Small intestine (tissue), 16 donors: ENCODE data around the gene FUT1. TPM values are rescaled to one million over a fixed set of nuclear protein-coding genes. Genes with fewer than 3 reads are reported as not detected.

Experiments used
- DNase-seq, 2 donors: peaks; one replicate each; pipeline versions ENCODE4 v3.0.0 to v3.0.0-alpha.2; 2013
- FAIRE-seq: peaks from 2 replicates; lab custom pipeline; 2012; peaks lifted over from hg19 to GRCh38; lab: Jason Lieb, UNC
- H3K27ac ChIP-seq, 3 donors: one replicate each; pipeline ENCODE4 v1.5.1; 2013; ENCODE audit warnings: low read length in 2 of 3, mild to moderate bottlenecking in 2 of 3, control low read depth in 1 of 3, inconsistent platforms in 1 of 3, low read depth in 1 of 3, moderate library complexity in 1 of 3
- H3K27me3 ChIP-seq, 3 donors: one replicate each; pipeline ENCODE4 v1.6.1; 2013; ENCODE audit warnings: low read length in 3 of 3, inconsistent platforms in 1 of 3; ENCODE audit not compliant: control insufficient read depth in 3 of 3, insufficient read depth in 3 of 3
- H3K36me3 ChIP-seq, 3 donors: one replicate each; pipeline ENCODE4 v1.6.1; 2013; ENCODE audit warnings: low read length in 3 of 3, inconsistent platforms in 1 of 3, low read depth in 1 of 3, mild to moderate bottlenecking in 1 of 3, moderate library complexity in 1 of 3; ENCODE audit not compliant: control insufficient read depth in 3 of 3, insufficient read depth in 2 of 3
- H3K4me1 ChIP-seq, 3 donors: one replicate each; pipeline ENCODE4 v1.6.1; 2013; ENCODE audit warnings: low read length in 2 of 3, inconsistent platforms in 1 of 3, low read depth in 1 of 3, mild to moderate bottlenecking in 1 of 3, moderate library complexity in 1 of 3; ENCODE audit not compliant: control insufficient read depth in 3 of 3, insufficient read depth in 2 of 3
- H3K4me3 ChIP-seq, 3 donors: one replicate each; pipeline ENCODE4 v1.5.1; 2013; ENCODE audit warnings: low read length in 3 of 3, control low read depth in 1 of 3, inconsistent platforms in 1 of 3, low read depth in 1 of 3, mild to moderate bottlenecking in 1 of 3, moderate library complexity in 1 of 3
- H3K9me3 ChIP-seq, 2 donors: one replicate each; pipeline ENCODE4 v1.6.1; 2013; ENCODE audit warnings: low read depth in 1 of 2, low read length in 1 of 2; ENCODE audit not compliant: control insufficient read depth in 2 of 2, insufficient read depth in 1 of 2
- WGBS, 3 donors: extraction: QIAGEN DNeasy Blood & Tissue Kit; methylation state at CpG; one replicate each; pipeline ENCODE4 v1.1.7; 2013; 5-methylcytosine and 5-hydroxymethylcytosine counted together
- long read RNA-seq, 10 donors: transcript quantifications; one replicate each; lab custom pipeline, GENCODE V29; 2026
- polyA plus RNA-seq, 4 donors: library from polyadenylated mRNA; stranded (reverse) in 3 of 4; unstranded in 1 of 4; fragments of 200-250 nt in 3 of 4; fragments of 120-200 nt in 1 of 4; gene quantifications; one replicate each; pipeline versions ENCODE4 v1.2.1 to v1.2.3, GENCODE V29; 2013
- donor health status: healthy with polysubstance abuse.
- donor health status: control.
- donor health status: control.
- donor health status: Bipolar disorder and iron deficiency.
- donor health status: healthy.

The FUT1 gene
- 1 to 10 TPM in 2 of 4 donors, under 1 TPM in 2; 0.22 to 7.8 (median 1.1) TPM for polyA plus RNA-seq
- long read RNA-seq, donor 1, result 0 reads
- long read RNA-seq, donor 2, result 0 reads
- long read RNA-seq, donor 3, result 0 reads
- long read RNA-seq, donor 4, result 0 reads
- long read RNA-seq, donor 5, result 0 reads
- long read RNA-seq, donor 6, result 0 reads
- long read RNA-seq, donor 7, partial matches to known transcripts, result 0 of 1 reads
- long read RNA-seq, donor 7, other reads (novel, unspliced or antisense), result 0 of 1 reads
- long read RNA-seq, donor 8, result 0 reads
- long read RNA-seq, donor 9, result 0 reads
- long read RNA-seq, donor 10, result 0 reads

DNA sequence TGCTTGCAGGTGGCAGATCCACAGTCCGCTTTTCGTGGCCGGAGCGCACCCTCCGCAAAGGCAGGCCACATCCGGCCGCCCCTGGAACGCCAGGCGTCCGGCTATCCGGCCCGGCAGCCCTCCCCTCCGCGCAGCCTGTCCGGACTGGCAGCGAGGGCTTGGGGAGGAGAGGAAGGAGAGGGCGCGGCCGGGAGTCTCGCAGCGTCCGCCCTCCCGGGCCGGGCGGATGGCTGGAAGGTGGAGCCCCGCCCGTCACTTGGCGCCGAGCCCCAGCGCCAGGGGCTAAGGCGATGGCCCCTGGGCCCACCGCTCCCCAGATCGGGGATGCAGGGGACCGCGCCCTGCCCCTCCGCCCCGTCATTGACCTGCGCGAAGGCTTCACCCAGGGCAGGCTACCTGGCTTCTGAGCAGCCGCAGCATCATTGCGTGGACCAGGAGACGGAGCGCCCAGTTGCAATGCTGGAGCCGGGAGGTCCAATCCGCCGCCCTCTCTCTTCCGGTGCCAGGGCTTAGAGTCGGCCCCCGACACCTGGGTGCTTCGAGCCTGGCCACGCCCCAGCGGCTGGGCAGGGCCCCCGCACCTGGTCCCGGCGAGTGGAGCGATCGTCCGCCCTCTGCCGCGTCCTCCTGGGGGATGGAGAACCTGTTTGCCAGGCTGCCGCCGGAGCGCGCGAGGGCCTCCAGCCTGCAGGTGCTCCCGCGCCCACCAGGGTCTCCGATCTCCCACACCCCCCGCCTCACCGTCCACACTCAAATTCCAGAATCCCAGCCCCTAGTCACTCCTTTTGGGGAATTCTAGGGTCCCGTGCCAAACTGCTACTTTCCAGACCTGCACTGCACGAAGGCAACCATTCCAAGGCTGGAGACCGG lies at the start of gene FUT1:
Gene FUT1 (minus strand): TSS at position 146 of the 870 bp plus-strand sequence. CDS start 1,360 bp downstream, outside the sequence.
- Histone ChIP-seq H3K4me3 (peak within 1 kb of the TSS in 2 of 3 donors; percentile 28 to 51), H3K36me3 (peaks cover 0 to 19% (median 5%) of the 10 kb centered on the region in 3 donors), H3K9me3 (no peaks in the 10 kb centered on the region), H3K4me1 (peaks cover 0 to 24% (median 2%) of the 10 kb centered on the region in 3 donors), H3K27ac (peak within 1 kb of the TSS in 2 of 3 donors; percentile 66 to 77), H3K27me3 (peaks cover 0 to 39% (median 0%) of the 10 kb centered on the region in 3 donors)
- FAIRE-seq (no peak), DNase-seq (peak; percentile 82 to 93)
- 1 to 2% (median 2%) methylated on average over 54 to 73 of the region's 73 CpGs for WGBS, 3 donors

DNA sequence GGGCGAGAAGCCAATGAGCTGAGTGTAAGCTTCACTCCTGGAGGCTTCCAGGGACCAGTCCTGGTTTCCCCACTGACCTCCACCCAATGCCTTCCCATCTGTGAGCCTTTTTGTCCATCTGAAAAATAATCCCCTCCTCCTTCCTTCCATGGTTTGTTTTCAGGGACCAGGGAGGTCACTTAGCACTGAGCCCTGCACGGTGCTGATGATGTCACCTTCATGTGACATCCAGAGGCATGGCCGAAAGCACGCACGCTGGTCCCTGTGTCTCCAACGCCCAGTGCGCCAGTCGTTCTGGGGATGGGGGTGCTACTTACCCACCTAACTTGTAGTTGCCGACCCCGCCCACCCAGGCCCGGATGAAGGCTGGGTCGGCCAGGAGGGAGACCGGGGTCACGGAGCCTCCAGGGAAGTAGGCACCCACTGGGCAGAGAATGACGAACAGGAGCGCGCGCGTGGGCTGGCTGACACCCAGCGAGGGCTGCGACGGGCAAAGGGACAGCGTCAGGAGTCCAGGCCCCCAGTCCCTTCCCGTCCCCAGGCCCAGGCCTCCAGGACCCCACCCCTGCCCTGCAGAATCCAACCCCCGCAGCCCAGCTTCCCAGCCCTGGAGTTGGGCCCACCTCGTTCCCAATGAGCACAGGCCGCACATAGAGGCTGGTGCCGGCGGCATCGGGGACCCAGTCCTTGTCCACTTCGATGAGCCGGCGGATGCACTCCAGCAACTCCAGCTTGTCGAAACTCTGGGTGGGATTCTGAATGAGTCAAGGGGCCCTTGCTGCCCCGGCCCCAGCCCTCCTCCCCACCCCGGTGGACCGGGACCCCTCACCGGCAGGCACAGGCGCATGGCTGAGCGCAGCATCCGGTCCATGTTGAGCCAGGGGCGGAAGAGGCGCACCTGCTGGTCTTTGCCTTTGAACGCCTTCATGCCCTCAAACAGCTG lies 47.2 kb upstream of the FUT1 start:
- peaks cover 0 to 12% (median 0%) of the 10 kb centered on the region in 3 donors for H3K4me1 ChIP-seq
- no peak for DNase-seq
- peaks cover 0 to 62% (median 0%) of the 10 kb centered on the region in 3 donors for H3K36me3 ChIP-seq
- WGBS, 3 donors, result 93 to 96% (median 94%) methylated on average over 37 to 44 of the region's 44 CpGs
- no peaks in the 10 kb centered on the region for H3K27me3 ChIP-seq
- no peaks in the 10 kb centered on the region for H3K9me3 ChIP-seq
- H3K27ac ChIP-seq, result no peak overlapping the region
- no peak for FAIRE-seq
- H3K4me3 ChIP-seq, result no peak overlapping the region

DNA sequence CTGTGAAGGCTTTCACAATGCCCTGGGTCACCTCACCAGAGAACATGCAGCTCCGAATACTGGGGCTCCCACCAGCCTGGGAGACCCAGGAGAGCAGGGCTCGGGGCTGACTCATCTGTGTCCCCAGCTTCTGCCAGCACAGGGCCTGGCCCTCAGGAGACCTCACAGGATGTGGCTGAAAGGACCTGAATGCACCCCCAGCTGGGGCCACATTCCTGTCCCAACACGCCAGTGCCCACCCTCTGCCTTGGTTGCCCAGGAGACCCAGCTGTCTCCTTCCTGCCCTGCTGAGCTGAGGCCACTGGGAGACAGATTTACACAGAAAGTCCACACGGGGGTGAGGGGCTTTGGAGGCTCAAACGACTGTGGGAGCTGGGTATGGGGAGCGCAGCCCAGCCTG lies 46.5 kb upstream of the FUT1 start:
- FAIRE-seq (no peak), DNase-seq (no peak)
- no peaks in the 10 kb centered on the region for H3K9me3 ChIP-seq
- peaks cover 0 to 16% (median 0%) of the 10 kb centered on the region in 3 donors for H3K4me1 ChIP-seq
- H3K36me3 ChIP-seq, result peaks cover 0 to 64% (median 0%) of the 10 kb centered on the region in 3 donors
- no peak overlapping the region for H3K27ac ChIP-seq
- H3K4me3 ChIP-seq, result no peak overlapping the region
- 67 to 77% (median 71%) methylated on average over 6 of the region's 6 CpGs for WGBS, 3 donors
- no peaks in the 10 kb centered on the region for H3K27me3 ChIP-seq

DNA sequence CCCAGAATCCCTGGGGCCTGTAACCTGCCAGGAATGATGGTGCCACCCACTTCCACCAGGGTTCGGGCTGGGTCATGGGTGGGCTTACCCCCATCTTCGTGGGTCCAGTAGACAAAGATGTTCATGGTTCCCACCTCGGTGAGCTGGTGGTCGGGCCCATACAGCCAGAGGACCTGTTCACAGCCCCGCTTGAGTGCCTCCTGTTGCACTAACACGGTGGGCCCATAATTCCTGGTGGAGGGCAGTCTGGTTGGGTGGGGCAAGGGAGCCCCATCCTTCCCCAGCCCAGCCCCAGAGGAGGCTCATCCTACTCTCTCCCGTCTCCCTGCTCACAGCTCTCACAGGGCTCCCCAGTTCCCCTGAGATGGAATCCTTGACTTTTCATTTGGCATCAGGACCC lies 44.7 kb upstream of the FUT1 start:
- Histone ChIP-seq H3K4me1 (peaks cover 0 to 16% (median 0%) of the 10 kb centered on the region in 3 donors), H3K36me3 (peaks cover 0 to 57% (median 0%) of the 10 kb centered on the region in 3 donors), H3K27ac (no peak overlapping the region), H3K9me3 (no peaks in the 10 kb centered on the region), H3K4me3 (no peak overlapping the region), H3K27me3 (no peaks in the 10 kb centered on the region)
- FAIRE-seq (no peak), DNase-seq (no peak)
- WGBS, 3 donors, result 86 to 89% (median 87%) methylated on average over 7 of the region's 7 CpGs

DNA sequence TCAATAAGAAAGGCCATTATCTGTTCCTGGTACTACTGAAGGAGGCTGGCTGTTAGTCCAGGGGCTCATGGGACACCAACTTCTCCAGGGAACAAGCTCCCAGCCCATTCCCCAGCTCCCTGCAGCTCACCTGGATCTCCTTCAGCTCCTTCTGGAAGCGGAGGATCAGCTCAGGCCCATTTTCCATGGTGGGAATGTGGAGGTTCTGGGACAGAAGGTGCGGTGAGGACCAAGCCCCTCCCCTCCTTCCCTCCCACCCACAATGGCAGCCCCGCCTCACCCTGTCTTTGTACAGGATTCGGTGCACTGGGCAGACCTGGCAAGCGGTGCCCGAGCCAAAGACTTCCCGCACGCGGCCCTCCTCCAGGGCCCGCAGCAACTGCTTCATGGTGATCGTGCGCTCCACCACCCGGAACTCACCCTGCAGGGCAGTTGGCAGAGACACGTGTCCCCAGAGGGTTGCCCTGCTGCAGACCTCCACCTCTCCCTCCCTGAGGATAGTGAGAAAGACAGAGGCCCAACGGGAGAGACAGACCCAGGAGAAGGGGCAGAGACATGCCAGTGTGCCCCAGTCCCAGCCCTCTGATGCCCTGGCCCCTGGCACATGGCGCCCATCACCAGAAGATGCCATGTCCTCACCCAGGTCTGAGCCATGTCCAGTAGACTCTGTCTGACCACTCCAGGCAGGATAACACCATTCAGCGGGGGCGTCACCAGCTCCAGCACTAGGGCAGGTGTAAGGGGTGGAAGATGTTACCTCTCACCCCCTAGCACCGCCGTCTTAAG lies 44.0 kb upstream of the FUT1 start:
- Histone ChIP-seq H3K36me3 (peaks cover 0 to 57% (median 0%) of the 10 kb centered on the region in 3 donors), H3K4me1 (peaks cover 0 to 16% (median 0%) of the 10 kb centered on the region in 3 donors), H3K27me3 (no peaks in the 10 kb centered on the region), H3K4me3 (no peak overlapping the region), H3K9me3 (no peaks in the 10 kb centered on the region), H3K27ac (peak overlapping the region in 2 of 3 donors; percentile 83 to 94)
- no peak for DNase-seq
- 88 to 92% (median 92%) methylated on average over 12 to 20 of the region's 20 CpGs for WGBS, 3 donors
- FAIRE-seq, result no peak

DNA sequence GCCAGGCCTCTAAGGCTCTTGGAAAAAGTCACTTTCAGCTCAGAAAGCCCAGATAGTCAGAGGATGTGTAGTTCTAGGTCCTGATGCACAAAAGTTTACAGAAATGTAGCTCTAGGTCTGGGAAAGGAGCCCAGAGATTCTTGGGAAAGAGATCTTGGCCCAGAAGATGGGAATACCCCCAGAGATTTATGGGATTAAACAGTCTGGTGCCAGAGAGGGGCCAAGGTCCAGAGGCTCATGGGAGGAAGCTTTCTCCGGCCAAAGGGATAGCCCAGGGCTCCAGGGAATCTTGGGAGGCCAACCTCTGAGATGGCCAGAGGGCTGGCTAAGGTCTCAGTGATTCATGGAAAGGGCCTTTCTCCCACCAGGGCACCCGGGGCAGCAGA lies 43.2 kb upstream of the FUT1 start:
- no peak overlapping the region for H3K4me3 ChIP-seq
- H3K27ac ChIP-seq, result peak overlapping the region in 2 of 3 donors; percentile 83 to 94
- H3K36me3 ChIP-seq, result peaks cover 0 to 53% (median 0%) of the 10 kb centered on the region in 3 donors
- 46 to 52% (median 47%) methylated on average over 2 of the region's 2 CpGs for WGBS, 3 donors
- H3K27me3 ChIP-seq, result no peaks in the 10 kb centered on the region
- no peak for FAIRE-seq
- no peaks in the 10 kb centered on the region for H3K9me3 ChIP-seq
- no peak for DNase-seq
- H3K4me1 ChIP-seq, result peaks cover 0 to 16% (median 0%) of the 10 kb centered on the region in 3 donors

DNA sequence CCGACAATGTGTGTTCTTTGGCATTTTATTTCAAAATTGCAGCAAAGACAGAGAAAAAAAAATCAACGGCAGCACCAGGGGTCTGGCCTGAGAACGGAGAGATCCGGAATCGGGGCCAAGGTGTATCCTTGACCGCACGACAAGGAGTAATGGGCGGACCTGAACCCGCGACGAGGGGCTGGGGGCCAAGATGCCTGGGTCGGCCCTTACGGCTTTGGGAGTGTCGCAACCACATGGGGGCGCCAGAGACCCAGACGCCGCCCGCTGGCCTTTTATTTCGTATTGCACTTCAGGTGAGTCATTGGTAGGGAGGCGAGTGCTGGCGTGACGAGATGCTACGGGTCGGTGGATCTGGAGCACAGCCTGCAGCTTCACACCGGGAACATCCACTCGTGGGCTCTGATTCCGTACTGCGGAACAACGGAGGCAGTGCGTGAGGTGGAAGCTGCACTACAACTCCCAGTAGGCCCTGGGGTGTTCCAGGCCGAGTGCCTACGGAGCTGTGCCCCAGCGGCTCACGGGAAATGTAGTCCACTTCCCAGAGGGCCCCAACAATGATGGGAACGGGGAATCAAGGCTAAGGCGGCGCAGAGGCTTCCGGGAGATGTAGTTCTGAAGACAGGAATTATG lies 42.7 kb upstream of the FUT1 start:
- 1 to 2% (median 2%) methylated on average over 38 of the region's 38 CpGs for WGBS, 3 donors
- Histone ChIP-seq H3K4me1 (peaks cover 0 to 16% (median 0%) of the 10 kb centered on the region in 3 donors), H3K27me3 (no peaks in the 10 kb centered on the region), H3K36me3 (peaks cover 0 to 49% (median 0%) of the 10 kb centered on the region in 3 donors), H3K4me3 (peak overlapping the region; percentile 40 to 65 (median 46)), H3K27ac (peak overlapping the region; percentile 24 to 94 (median 83)), H3K9me3 (no peaks in the 10 kb centered on the region)
- DNase-seq, result peak; percentile 93 to 97
- FAIRE-seq, result no peak
